NCI-H128 (cell line): ENCODE measurements around the gene CORO2B.
"Not testable (repeated sequence)": the region's sequence is repeated elsewhere in the genome, so short reads cannot be mapped to it uniquely, and the experiment has no call there.

Experiments used
- DNase-seq: peaks from one replicate; lab custom pipeline; 2025; ENCODE audit not compliant: unreplicated experiment; lab: John Stamatoyannopoulos, UW

Gene CORO2B

GRCh38 chr15:68667800-68668625, 89.2 kb downstream of the CORO2B start:
- DNase-seq, result no peak

- no peak for DNase-seq
These were observed 90.3 kb downstream of the CORO2B start for GRCh38 chr15:68668926-68669600.

GRCh38 chr15:68672251-68672650, 93.5 kb downstream of the CORO2B start:
- DNase-seq, result no peak

- DNase-seq, result no peak
These were observed 94.0 kb downstream of the CORO2B start for GRCh38 chr15:68672781-68673205.

- no peak for DNase-seq
These were observed 96.2 kb downstream of the CORO2B start for GRCh38 chr15:68674975-68675374.

- DNase-seq, result no peak
These were observed 97.3 kb downstream of the CORO2B start for GRCh38 chr15:68676011-68676605.

- no peak for DNase-seq
These were observed 98.1 kb downstream of the CORO2B start for GRCh38 chr15:68676926-68677325.

- DNase-seq, result no peak
These were observed 99.2 kb downstream of the CORO2B start for GRCh38 chr15:68677996-68678395.

- no peak for DNase-seq
These were observed 100.0 kb downstream of the CORO2B start for GRCh38 chr15:68678746-68679145.

- DNase-seq, result no peak
These were observed 100.4 kb downstream of the CORO2B start for GRCh38 chr15:68679161-68679560.

GRCh38 chr15:68679961-68680371, 101.2 kb downstream of the CORO2B start:
- DNase-seq, result no peak

GRCh38 chr15:68680756-68681155, 102.0 kb downstream of the CORO2B start:
- not testable (repeated sequence) for DNase-seq

DNA sequence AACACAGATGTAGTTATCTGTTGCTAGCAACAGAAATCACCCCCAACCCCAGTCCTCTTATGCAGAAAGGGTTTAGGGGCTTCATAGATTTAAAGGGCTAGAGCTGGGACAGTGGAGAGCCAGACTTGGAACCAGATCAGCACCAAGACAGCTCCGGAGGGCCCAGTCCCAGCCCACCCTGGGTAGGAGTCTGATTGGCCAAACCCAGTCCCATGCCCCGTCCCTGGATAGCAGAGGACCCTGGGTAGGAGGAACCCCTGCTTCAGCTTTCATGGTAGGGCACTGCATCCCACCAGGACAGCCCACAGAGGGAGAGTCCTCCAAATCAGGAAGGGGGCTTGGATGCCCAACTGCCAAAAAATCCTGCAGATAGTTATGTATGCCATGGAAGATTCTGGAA, 103.0 kb downstream of the CORO2B start:
- no peak for DNase-seq

DNA sequence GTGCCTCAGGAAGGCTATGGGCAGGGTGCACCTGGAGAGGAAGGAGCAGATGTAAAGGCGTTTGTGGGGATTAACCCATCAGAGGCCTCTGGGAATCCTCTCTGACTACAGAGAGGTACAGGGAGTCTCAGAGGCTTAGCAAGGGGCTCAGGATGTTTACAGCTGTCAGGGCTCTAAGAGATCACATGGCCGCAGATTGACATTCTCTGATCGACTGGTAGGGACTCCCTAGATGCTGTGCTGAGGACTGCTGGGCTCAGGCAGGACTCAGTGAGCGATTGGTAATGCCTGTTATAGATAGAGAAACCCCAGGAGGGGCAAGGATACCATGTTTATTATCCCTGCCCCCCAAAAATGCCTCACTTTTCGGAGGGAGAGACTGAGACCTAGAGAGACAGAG, 103.5 kb downstream of the CORO2B start:
- no peak for DNase-seq

DNA sequence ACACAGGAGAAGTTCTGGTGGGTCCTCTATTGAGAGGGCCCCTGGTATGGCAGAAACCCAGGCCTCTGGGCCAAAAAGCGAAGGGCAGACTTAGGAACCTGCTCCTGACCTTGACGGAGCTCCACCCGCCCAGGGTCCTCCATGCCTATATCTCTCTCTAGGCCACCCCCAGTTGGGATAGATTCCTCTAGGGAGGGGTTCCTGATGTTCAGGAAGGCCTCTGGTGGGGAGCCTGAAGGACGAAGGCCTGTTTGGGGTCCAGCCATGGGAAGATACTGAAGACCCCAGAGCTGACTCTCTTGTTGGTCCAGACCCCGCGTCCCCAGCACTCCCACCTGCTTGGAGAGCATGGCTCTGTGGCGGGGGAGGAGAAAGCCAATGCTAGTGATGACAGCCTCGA, 104.2 kb downstream of the CORO2B start:
- DNase-seq, result no peak

DNA sequence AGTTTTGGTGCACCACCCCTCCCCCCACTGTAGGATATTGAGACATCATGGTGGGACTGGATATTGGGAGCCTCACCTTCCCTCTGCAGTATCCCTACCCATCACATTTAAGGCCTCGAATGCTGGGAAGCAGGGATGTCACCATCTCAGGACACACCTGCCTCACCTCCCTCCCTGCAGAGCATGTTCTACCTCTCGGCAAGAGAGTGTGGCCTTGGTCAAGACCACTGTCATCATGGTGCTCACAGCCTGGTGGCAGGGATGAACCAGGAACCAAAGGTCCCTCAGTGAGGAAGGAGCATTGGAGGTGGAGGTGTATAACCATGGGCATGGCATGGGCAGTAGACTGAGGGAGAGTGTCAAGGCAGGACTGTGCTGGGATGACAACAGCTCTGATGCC, 104.8 kb downstream of the CORO2B start:
- DNase-seq, result no peak

GRCh38 chr15:68684476-68684875, 105.7 kb downstream of the CORO2B start:
- no peak for DNase-seq

DNA sequence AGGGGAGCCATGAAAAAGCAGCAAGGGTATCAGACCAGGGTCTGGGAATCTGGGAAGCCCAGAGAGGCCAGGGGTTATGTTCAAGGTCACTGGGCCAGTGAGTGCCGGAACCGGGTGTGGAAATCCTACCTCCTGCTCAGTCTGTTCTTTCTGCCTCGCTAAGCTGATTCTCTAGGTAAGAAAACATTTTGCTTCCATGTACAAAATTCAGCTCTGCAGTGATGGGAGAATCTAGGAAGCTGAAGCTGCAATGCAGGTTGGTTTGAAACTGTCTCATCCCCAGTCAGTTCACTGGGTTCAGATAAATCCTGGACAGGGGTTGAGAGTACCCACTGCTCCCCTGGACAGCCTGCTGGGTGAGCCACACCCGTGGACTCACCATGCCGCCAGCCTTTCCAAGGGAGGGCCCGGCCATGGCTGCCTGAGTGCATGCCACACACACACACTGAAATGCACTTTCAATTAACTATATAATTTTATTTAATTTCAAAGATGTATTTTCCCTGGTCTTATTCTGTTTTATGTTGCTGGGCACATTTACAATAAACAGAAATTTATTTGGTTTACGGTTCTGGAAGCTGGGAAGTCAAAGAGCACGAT, 108.4 kb downstream of the CORO2B start:
- no peak for DNase-seq

DNA sequence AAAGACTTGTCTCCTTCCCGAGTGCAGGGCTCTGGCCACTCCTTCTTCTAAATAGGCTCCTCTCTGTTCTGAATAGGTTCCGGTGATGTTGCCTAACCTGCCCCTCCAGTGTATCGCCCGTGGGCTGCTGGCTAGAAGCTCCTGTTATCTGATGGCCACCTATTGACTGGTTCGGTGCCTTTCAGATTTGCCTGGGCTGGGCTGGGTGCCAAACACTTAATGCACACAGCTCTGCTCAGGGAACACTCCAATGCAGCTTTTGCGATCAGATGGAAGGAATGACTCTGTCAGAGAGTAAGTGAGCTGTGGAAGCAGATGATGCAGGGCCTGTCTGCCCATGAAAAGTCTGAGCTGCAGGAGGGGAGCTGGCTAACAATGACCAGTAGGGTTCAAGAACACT, 112.9 kb downstream of the CORO2B start:
- DNase-seq, result peak; percentile 68

- DNase-seq, result no peak
These were observed 114.3 kb downstream of the CORO2B start for GRCh38 chr15:68693071-68693470.

- no peak for DNase-seq
These were observed 115.3 kb downstream of the CORO2B start for GRCh38 chr15:68694111-68694510.
